Measurements from ENCODE around the gene SPINK1. TPM values are rescaled to one million over a fixed set of nuclear protein-coding genes. Genes with fewer than 3 reads are reported as not detected.

The SPINK1 gene
- total RNA-seq, 4 donors from 2014 or later: 22.5 to 317 (median 54.1) TPM; not detected in 1

- Histone ChIP-seq H3K9me3 (peaks cover 0 to 3% of the 10 kb centered on the region in 2 donors), H3K4me1 (peaks cover 0 to 8% (median 0%) of the 10 kb centered on the region in 4 donors), H3K27me3 (no peaks in the 10 kb centered on the region), H3K27ac (no peak overlapping the region), H3K4me3 (no peak overlapping the region), H3K36me3 (no peaks in the 10 kb centered on the region)
- TF ChIP-seq POLR2A (IDR thresholded peaks at IDR 0.05) (no peak), CTCF (IDR thresholded peaks at IDR 0.05) (no peak), EP300 (IDR thresholded peaks at IDR 0.05; ENCODE audit: low read depth) (no peak), POLR2AphosphoS5 (IDR thresholded peaks at IDR 0.05) (no peak)
- no peak for DNase-seq
- in situ Hi-C loops (cut with MboI; ENCODE audit: low pct_ligation_motif_present in 1 of 4, low pct_unique_long_range_greater_than_20kb in 1 of 4, low sequenced_read_pairs in 3 of 4) (no loop called here), intact Hi-C loops (cut with DNase I; ENCODE audit: low total_unique reads) (no loop called here)
- 46 to 47% methylated on average over 1 of the region's 1 CpG for WGBS, 2 donors (ENCODE audit: low coverage in 1 of 2)
These were observed 12.2 kb downstream of the SPINK1 start for GRCh38 chr5:147819261-147819770.

- DNase-seq: no peak
- TF ChIP-seq EP300 (IDR thresholded peaks at IDR 0.05; ENCODE audit: low read depth) (no peak), POLR2AphosphoS5 (IDR thresholded peaks at IDR 0.05) (no peak), POLR2A (IDR thresholded peaks at IDR 0.05) (no peak), CTCF (IDR thresholded peaks at IDR 0.05) (no peak)
- Histone ChIP-seq H3K9me3 (peaks cover 0 to 3% of the 10 kb centered on the region in 2 donors), H3K4me1 (peaks cover 0 to 8% (median 0%) of the 10 kb centered on the region in 4 donors), H3K27me3 (no peaks in the 10 kb centered on the region), H3K27ac (no peak overlapping the region), H3K4me3 (no peak overlapping the region), H3K36me3 (no peaks in the 10 kb centered on the region)
- 57% methylated on average over 1 of the region's 1 CpG; no CpG with 5 or more reads in 1 of the 2 donors for WGBS, 2 donors (ENCODE audit: low coverage in 1 of 2)
- in situ Hi-C loops (cut with MboI; ENCODE audit: low pct_ligation_motif_present in 1 of 4, low pct_unique_long_range_greater_than_20kb in 1 of 4, low sequenced_read_pairs in 3 of 4) (no loop called here), intact Hi-C loops (cut with DNase I; ENCODE audit: low total_unique reads) (no loop called here)
These were observed 13.2 kb downstream of the SPINK1 start for GRCh38 chr5:147818290-147818689.

- Histone ChIP-seq H3K4me1 (peaks cover 0 to 6% (median 0%) of the 10 kb centered on the region in 4 donors), H3K27ac (no peak overlapping the region), H3K9me3 (peaks cover 0 to 3% of the 10 kb centered on the region in 2 donors), H3K36me3 (no peaks in the 10 kb centered on the region), H3K27me3 (no peaks in the 10 kb centered on the region), H3K4me3 (no peak overlapping the region)
- DNase-seq: no peak
- TF ChIP-seq POLR2AphosphoS5 (IDR thresholded peaks at IDR 0.05): no peak
- no peak for TF ChIP-seq EP300 (IDR thresholded peaks at IDR 0.05; ENCODE audit: low read depth)
- no peak for TF ChIP-seq CTCF (IDR thresholded peaks at IDR 0.05)
- no peak for TF ChIP-seq POLR2A (IDR thresholded peaks at IDR 0.05)
- intact Hi-C loops (cut with DNase I; ENCODE audit: low total_unique reads): no loop called here
- 76 to 88% methylated on average over 1 of the region's 1 CpG for WGBS, 2 donors (ENCODE audit: low coverage in 1 of 2)
- in situ Hi-C loops (cut with MboI; ENCODE audit: low pct_ligation_motif_present in 1 of 4, low pct_unique_long_range_greater_than_20kb in 1 of 4, low sequenced_read_pairs in 3 of 4): no loop called here
These were observed 17.8 kb downstream of the SPINK1 start for GRCh38 chr5:147813696-147814095.

- intact Hi-C loops (cut with DNase I; ENCODE audit: low total_unique reads): no loop called here
These were observed 21.4 kb downstream of the SPINK1 start for GRCh38 chr5:147809830-147810666.

More at GRCh38 chr5:147809830-147810666, 21.4 kb downstream of the SPINK1 start:
- Histone ChIP-seq H3K36me3 (no peaks in the 10 kb centered on the region), H3K27me3 (no peaks in the 10 kb centered on the region), H3K4me3 (no peak overlapping the region), H3K9me3 (peaks cover 0 to 3% of the 10 kb centered on the region in 2 donors), H3K27ac (no peak overlapping the region), H3K4me1 (peaks cover 0 to 4% (median 0%) of the 10 kb centered on the region in 4 donors)
- in situ Hi-C loops (cut with MboI; ENCODE audit: low pct_ligation_motif_present in 1 of 4, low pct_unique_long_range_greater_than_20kb in 1 of 4, low sequenced_read_pairs in 3 of 4): no loop called here
- no peak for DNase-seq
- TF ChIP-seq EP300 (IDR thresholded peaks at IDR 0.05; ENCODE audit: low read depth): no peak
- 50 to 86% methylated on average over 2 to 5 of the region's 5 CpGs for WGBS, 2 donors (ENCODE audit: low coverage in 1 of 2)
